Cerebellar nuclear complex (tissue), 1 donor: Measurements from ENCODE around the gene DDC.

Experiments used
- DNase-seq, 2 experiments: peaks; one replicate each; lab custom pipeline; 2025; lab: John Stamatoyannopoulos, UW

Gene DDC

DNA sequence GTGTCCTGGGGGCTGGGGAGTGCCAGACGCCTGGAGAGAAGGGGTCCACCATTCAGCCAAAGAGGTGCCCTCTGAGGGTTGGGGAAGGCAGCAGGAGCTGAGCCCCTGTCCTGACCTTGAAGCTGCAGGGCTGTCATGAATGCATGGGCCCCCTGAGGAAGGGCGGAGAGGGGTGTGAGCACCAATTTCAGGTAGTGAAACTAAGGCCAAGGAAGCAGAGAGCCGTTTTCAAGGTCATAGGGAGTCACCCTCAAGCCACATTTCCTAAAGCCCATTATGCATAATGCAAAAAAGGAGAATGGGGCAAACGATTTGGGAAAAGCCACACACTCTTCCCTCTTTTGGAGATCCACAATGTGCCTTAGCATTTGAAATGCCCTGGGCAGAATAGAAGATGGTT, 152.2 kb downstream of the DDC start:
- no peak for DNase-seq

DNA sequence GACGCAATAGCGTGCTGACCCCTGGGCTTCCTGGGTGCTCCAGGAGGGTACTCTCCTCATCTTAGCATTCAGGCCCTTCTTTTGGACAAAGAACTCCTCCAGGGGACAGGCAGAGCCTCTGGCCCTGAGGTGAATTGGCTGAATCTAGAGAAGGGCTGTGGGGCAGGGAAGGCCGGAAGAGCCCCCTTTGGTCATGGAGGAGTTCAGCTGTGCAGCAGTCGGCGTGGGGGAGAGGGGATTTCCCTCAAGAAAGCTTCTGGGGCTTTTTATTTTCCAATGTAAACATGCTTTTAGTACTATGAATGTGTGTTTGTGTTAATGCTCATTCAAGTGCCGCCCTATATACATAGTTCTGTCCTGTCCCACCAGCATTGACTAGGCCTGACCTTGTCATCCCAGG, 153.9 kb downstream of the DDC start:
- DNase-seq, result no peak

GRCh38 chr7:50409856-50410745, 155.1 kb downstream of the DDC start:
- no peak for DNase-seq
